Neural cell (in vitro differentiated cells): ENCODE data around the gene CACNA1H. TPM values are rescaled to one million over a fixed set of nuclear protein-coding genes. Genes with fewer than 3 reads are reported as not detected.

ENCODE experiments used
- H2AFZ ChIP-seq: fragments of 200-600, 300-800 bp; sonication (generic), shearing (Covaris generic); 2 replicates; pipeline ENCODE4 v1.6.0; 2014; ENCODE audit warnings: low read depth, mild to moderate bottlenecking, antibody characterized with exemption, low read length, moderate library complexity
- H3F3A ChIP-seq: fragments of 200-600 bp; shearing (Covaris generic); 2 replicates; pipeline ENCODE4 v1.6.1; 2016; ENCODE audit warnings: mild to moderate bottlenecking, moderate library complexity, mixed read lengths, antibody characterized with exemption, low read length; ENCODE audit not compliant: insufficient read depth, poor library complexity, severe bottlenecking
- H3K27ac ChIP-seq: fragments of 200-600, 300-800 bp; sonication (generic), shearing (Covaris generic); 2 replicates; pipeline ENCODE4 v1.5.1; 2014; ENCODE audit warnings: mild to moderate bottlenecking, low read length, moderate library complexity
- H3K27me3 ChIP-seq: fragments of 300-800, 200-600 bp; sonication (generic), shearing (Covaris generic); 2 replicates; pipeline ENCODE4 v1.6.0; 2014; ENCODE audit warnings: mild to moderate bottlenecking, low read depth, low read length, moderate library complexity; ENCODE audit not compliant: insufficient read depth
- H3K36me3 ChIP-seq: fragments of 300-800, 200-600 bp; sonication (generic), shearing (Covaris generic); 2 replicates; pipeline ENCODE4 v1.5.1; 2014; ENCODE audit warnings: mild to moderate bottlenecking, antibody characterized with exemption, low read length, moderate library complexity; ENCODE audit not compliant: insufficient read depth
- H3K4me2 ChIP-seq: fragments of 300-800, 200-600 bp; sonication (generic), shearing (Covaris generic); 2 replicates; pipeline ENCODE4 v1.6.0; 2014; ENCODE audit warnings: mild to moderate bottlenecking, low read length
- H3K4me3 ChIP-seq: fragments of 300-800, 200-600 bp; sonication (generic), shearing (Covaris generic); 2 replicates; pipeline ENCODE4 v1.5.1; 2014; ENCODE audit warnings: mild to moderate bottlenecking, low read length, moderate library complexity
- H3K79me2 ChIP-seq: fragments of 200-600 bp; shearing (Covaris generic); replicated peaks from 2 replicates; pipeline ENCODE4 v1.6.0; 2014; ENCODE audit warnings: mild to moderate bottlenecking, low read length, moderate library complexity; ENCODE audit not compliant: insufficient read depth
- H3K9ac ChIP-seq: fragments of 300-800, 200-600 bp; sonication (generic), shearing (Covaris generic); 2 replicates; pipeline ENCODE4 v1.6.1; 2016; ENCODE audit warnings: mild to moderate bottlenecking, low read length, mixed read lengths
- H3K9me2 ChIP-seq: fragments of 200-600 bp; shearing (Covaris generic); 2 replicates; pipeline ENCODE4 v1.6.1; 2016; ENCODE audit warnings: mild to moderate bottlenecking, low read length, mixed read lengths; ENCODE audit not compliant: insufficient read depth
- H3K9me3 ChIP-seq: fragments of 200-600, 300-800 bp; sonication (generic), shearing (Covaris generic); 2 replicates; pipeline ENCODE4 v1.6.1; 2016; ENCODE audit warnings: mild to moderate bottlenecking, mixed run types, low read length, moderate library complexity, mixed read lengths
- H4K20me1 ChIP-seq: fragments of 200-600 bp; shearing (Covaris generic); 2 replicates; pipeline ENCODE4 v1.6.1; 2016; ENCODE audit warnings: mild to moderate bottlenecking, mixed run types; ENCODE audit not compliant: insufficient read depth
- CTCF ChIP-seq: fragments of 450-650 bp; IDR thresholded peaks from 2 replicates; pipeline ENCODE4 v1.5.1; 2014; ENCODE audit warnings: antibody characterized with exemption, mild to moderate bottlenecking, moderate library complexity; ENCODE audit not compliant: poor library complexity, severe bottlenecking
- EP300 ChIP-seq: fragments of 450-650 bp; conservative IDR thresholded peaks from 2 replicates; pipeline ENCODE4 v1.6.1; 2014; ENCODE audit warnings: antibody characterized with exemption, mild to moderate bottlenecking, moderate library complexity; ENCODE audit not compliant: poor library complexity, severe bottlenecking
- EZH2 ChIP-seq: fragments of 200-600, 300-800 bp; shearing (Covaris generic), sonication (generic); IDR thresholded peaks from 2 replicates; pipeline ENCODE4 v1.6.1; 2014; ENCODE audit warnings: antibody characterized with exemption, low read length, borderline replicate concordance, mild to moderate bottlenecking; ENCODE audit not compliant: insufficient read depth, poor library complexity, severe bottlenecking
- MXI1 ChIP-seq: fragments of 450-650 bp; conservative IDR thresholded peaks from 2 replicates; pipeline ENCODE4 v1.6.1; 2014; ENCODE audit warnings: antibody characterized with exemption, mild to moderate bottlenecking; ENCODE audit not compliant: poor library complexity, severe bottlenecking
- POLR2AphosphoS5 ChIP-seq: IDR thresholded peaks from 2 replicates; pipeline ENCODE4 v1.6.1; 2012
- RAD21 ChIP-seq: fragments of 450-650 bp; conservative IDR thresholded peaks from 2 replicates; pipeline ENCODE4 v1.6.1; 2014; ENCODE audit warnings: antibody characterized with exemption, mild to moderate bottlenecking, moderate library complexity
- REST ChIP-seq: IDR thresholded peaks from 2 replicates; pipeline ENCODE4 v1.6.1; 2012; ENCODE audit warnings: borderline replicate concordance
- SMC3 ChIP-seq: fragments of 450-650 bp; conservative IDR thresholded peaks from 2 replicates; pipeline ENCODE4 v1.6.1; 2014; ENCODE audit warnings: antibody characterized with exemption, mild to moderate bottlenecking, moderate library complexity; ENCODE audit not compliant: poor library complexity
- TAF1 ChIP-seq: IDR thresholded peaks from 2 replicates; pipeline ENCODE4 v1.6.1; 2012; ENCODE audit warnings: low read depth
- polyA plus RNA-seq: library from polyadenylated mRNA; depleted of rRNA; stranded (reverse); fragments of >200 nt; gene quantifications from 2 replicates; pipeline ENCODE4 v1.2.3, GENCODE V29; 2014

CACNA1H gene
- polyA plus RNA-seq, 1 donor from 2014 or later = 27.7 TPM

- no peak overlapping the region for H3K4me2 ChIP-seq
- no peaks in the 10 kb centered on the region for H3K36me3 ChIP-seq
- TF ChIP-seq RAD21 (no peak), REST (no peak), TAF1 (no peak), CTCF (no peak), MXI1 (no peak), EZH2 (no peak), POLR2AphosphoS5 (no peak), EP300 (no peak), SMC3 (no peak)
- no peaks in the 10 kb centered on the region for H3F3A ChIP-seq
- H3K27me3 ChIP-seq = no peaks in the 10 kb centered on the region
- peak overlapping the region; percentile 28 for H3K4me3 ChIP-seq
- H3K27ac ChIP-seq = no peak overlapping the region
- H3K9ac ChIP-seq = no peak overlapping the region
- no peaks in the 10 kb centered on the region for H3K9me3 ChIP-seq
- H3K79me2 ChIP-seq = no peaks in the 10 kb centered on the region
- no peak overlapping the region for H2AFZ ChIP-seq
- no peaks in the 10 kb centered on the region for H3K9me2 ChIP-seq
- no peaks in the 10 kb centered on the region for H4K20me1 ChIP-seq
Measured at GRCh38 chr16:1167276-1168107, 14.6 kb downstream of the CACNA1H start.

GRCh38 chr16:1168837-1169236 lies 15.9 kb downstream of the CACNA1H start:
- Histone ChIP-seq H3K36me3 (no peaks in the 10 kb centered on the region), H2AFZ (no peak overlapping the region), H3F3A (no peaks in the 10 kb centered on the region), H3K27ac (no peak overlapping the region), H3K9ac (no peak overlapping the region), H3K4me2 (no peak overlapping the region), H3K9me3 (no peaks in the 10 kb centered on the region), H3K79me2 (no peaks in the 10 kb centered on the region), H4K20me1 (no peaks in the 10 kb centered on the region), H3K27me3 (no peaks in the 10 kb centered on the region), H3K9me2 (no peaks in the 10 kb centered on the region), H3K4me3 (no peak overlapping the region)
- TF ChIP-seq MXI1 = no peak
- TF ChIP-seq POLR2AphosphoS5 = no peak
- no peak for TF ChIP-seq CTCF
- TF ChIP-seq REST = no peak
- TF ChIP-seq EZH2 = no peak
- TF ChIP-seq EP300 = no peak
- TF ChIP-seq TAF1 = no peak
- TF ChIP-seq SMC3 = no peak
- TF ChIP-seq RAD21 = no peak
